ENCODE results near the gene TMEM212.

The TMEM212 gene

GRCh38 chr3:171824116-171824515 lies 19.0 kb upstream of the TMEM212 start:
- peaks cover 9% of the 10 kb centered on the region for H3K27me3 Mint-ChIP-seq
- ATAC-seq: peak; percentile 9
- H3K4me3 Mint-ChIP-seq: no peak overlapping the region
- no peaks in the 10 kb centered on the region for H3K4me1 Mint-ChIP-seq
- no peaks in the 10 kb centered on the region for H3K9me3 Mint-ChIP-seq
- H3K36me3 Mint-ChIP-seq: no peaks in the 10 kb centered on the region
- no peak overlapping the region for H3K27ac Mint-ChIP-seq

- ATAC-seq: no peak
- no peak overlapping the region for H3K4me3 Mint-ChIP-seq
- no peaks in the 10 kb centered on the region for H3K9me3 Mint-ChIP-seq
- no peaks in the 10 kb centered on the region for H3K36me3 Mint-ChIP-seq
- no peaks in the 10 kb centered on the region for H3K4me1 Mint-ChIP-seq
- H3K27ac Mint-ChIP-seq: no peak overlapping the region
- H3K27me3 Mint-ChIP-seq: peaks cover 9% of the 10 kb centered on the region
These were observed 18.3 kb upstream of the TMEM212 start for GRCh38 chr3:171824824-171825221.

- Mint-ChIP-seq H3K27ac (no peak overlapping the region), H3K27me3 (peaks cover 9% of the 10 kb centered on the region), H3K4me3 (no peak overlapping the region), H3K9me3 (no peaks in the 10 kb centered on the region), H3K4me1 (no peaks in the 10 kb centered on the region), H3K36me3 (no peaks in the 10 kb centered on the region)
- ATAC-seq: no peak
These were observed 17.8 kb upstream of the TMEM212 start for GRCh38 chr3:171825222-171825828.

DNA sequence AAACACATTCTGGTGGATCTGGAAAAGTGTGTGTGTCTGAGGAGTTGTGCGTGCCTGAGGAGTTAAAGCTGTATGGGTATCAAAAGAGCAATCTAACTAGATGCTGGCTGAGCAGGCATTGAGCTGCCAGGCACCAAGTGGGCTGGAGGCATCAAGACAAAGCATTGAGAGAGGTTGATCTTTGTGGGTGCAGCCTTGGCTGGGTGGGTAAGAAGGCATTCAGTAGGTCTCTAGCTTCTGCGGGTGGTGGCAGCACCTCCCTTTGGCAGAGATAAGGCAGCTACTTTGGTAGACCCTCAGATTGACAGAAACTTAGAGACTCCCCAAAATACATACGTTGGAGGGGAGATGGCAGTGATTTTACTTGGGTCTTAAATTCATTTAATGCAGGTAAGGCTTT lies 15.8 kb upstream of the TMEM212 start:
- no peak overlapping the region for H3K4me3 Mint-ChIP-seq
- no peak for ATAC-seq
- H3K27ac Mint-ChIP-seq: no peak overlapping the region
- peaks cover 11% of the 10 kb centered on the region for H3K27me3 Mint-ChIP-seq
- no peaks in the 10 kb centered on the region for H3K4me1 Mint-ChIP-seq
- no peaks in the 10 kb centered on the region for H3K9me3 Mint-ChIP-seq
- no peaks in the 10 kb centered on the region for H3K36me3 Mint-ChIP-seq

GRCh38 chr3:171827836-171828458 lies 15.2 kb upstream of the TMEM212 start:
- ATAC-seq: no peak
- Mint-ChIP-seq H3K4me1 (no peaks in the 10 kb centered on the region), H3K27me3 (peaks cover 16% of the 10 kb centered on the region), H3K27ac (no peak overlapping the region), H3K9me3 (no peaks in the 10 kb centered on the region), H3K36me3 (no peaks in the 10 kb centered on the region), H3K4me3 (no peak overlapping the region)

DNA sequence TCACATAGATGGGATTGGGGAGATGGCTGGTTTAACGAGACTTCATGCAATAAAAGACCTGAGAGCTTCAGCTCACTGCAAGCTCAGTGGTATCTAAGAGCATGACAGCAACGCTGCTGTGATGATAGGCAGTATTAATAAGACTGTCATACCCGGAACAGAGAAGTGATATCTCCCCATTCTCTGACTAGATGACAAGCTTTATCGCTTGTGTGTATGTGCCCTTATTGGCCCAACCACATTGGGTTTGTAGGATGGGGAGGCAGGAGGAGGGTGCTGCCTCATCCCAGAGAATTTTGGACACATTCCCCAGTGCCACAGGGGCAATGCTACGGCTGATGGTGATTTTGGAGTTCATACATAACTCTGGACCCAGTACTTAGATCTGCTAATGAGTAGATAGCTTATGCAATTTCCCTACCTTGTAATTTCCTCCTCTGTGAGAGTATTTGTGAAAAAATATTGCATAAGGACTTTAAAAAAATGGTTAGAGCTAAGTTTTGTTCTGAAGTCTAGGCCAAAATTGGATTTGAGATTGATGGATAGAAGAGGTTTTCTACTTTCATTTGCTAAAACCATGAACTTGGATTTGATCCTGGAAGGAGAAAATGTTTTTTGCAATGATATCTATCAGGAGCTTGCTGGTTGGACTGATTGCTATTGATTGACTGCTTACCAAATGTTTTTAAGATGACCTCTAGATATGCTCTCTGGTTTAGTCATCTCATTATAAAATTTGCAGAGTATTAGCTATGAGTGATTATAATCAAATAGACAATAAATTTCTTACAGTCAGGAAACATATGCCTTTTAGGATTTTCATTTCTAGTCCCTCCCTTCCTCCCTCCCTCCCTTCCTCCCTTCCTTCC lies 14.0 kb upstream of the TMEM212 start:
- peaks cover 16% of the 10 kb centered on the region for H3K27me3 Mint-ChIP-seq
- H3K9me3 Mint-ChIP-seq: no peaks in the 10 kb centered on the region
- ATAC-seq: no peak
- H3K27ac Mint-ChIP-seq: no peak overlapping the region
- H3K4me3 Mint-ChIP-seq: no peak overlapping the region
- no peaks in the 10 kb centered on the region for H3K4me1 Mint-ChIP-seq
- no peaks in the 10 kb centered on the region for H3K36me3 Mint-ChIP-seq

- Mint-ChIP-seq H3K4me1 (no peaks in the 10 kb centered on the region), H3K27me3 (peaks cover 16% of the 10 kb centered on the region), H3K9me3 (no peaks in the 10 kb centered on the region), H3K36me3 (no peaks in the 10 kb centered on the region), H3K27ac (no peak overlapping the region), H3K4me3 (no peak overlapping the region)
- no peak for ATAC-seq
These were observed 13.2 kb upstream of the TMEM212 start for GRCh38 chr3:171829841-171830517.

GRCh38 chr3:171830518-171830875 lies 12.7 kb upstream of the TMEM212 start:
- no peaks in the 10 kb centered on the region for H3K4me1 Mint-ChIP-seq
- no peaks in the 10 kb centered on the region for H3K9me3 Mint-ChIP-seq
- peaks cover 16% of the 10 kb centered on the region for H3K27me3 Mint-ChIP-seq
- no peak for ATAC-seq
- H3K4me3 Mint-ChIP-seq: no peak overlapping the region
- H3K36me3 Mint-ChIP-seq: no peaks in the 10 kb centered on the region
- H3K27ac Mint-ChIP-seq: no peak overlapping the region

GRCh38 chr3:171831936-171832335 lies 11.2 kb upstream of the TMEM212 start:
- no peaks in the 10 kb centered on the region for H3K4me1 Mint-ChIP-seq
- H3K4me3 Mint-ChIP-seq: no peak overlapping the region
- H3K27ac Mint-ChIP-seq: no peak overlapping the region
- no peak for ATAC-seq
- no peaks in the 10 kb centered on the region for H3K9me3 Mint-ChIP-seq
- peaks cover 16% of the 10 kb centered on the region for H3K27me3 Mint-ChIP-seq
- no peaks in the 10 kb centered on the region for H3K36me3 Mint-ChIP-seq

DNA sequence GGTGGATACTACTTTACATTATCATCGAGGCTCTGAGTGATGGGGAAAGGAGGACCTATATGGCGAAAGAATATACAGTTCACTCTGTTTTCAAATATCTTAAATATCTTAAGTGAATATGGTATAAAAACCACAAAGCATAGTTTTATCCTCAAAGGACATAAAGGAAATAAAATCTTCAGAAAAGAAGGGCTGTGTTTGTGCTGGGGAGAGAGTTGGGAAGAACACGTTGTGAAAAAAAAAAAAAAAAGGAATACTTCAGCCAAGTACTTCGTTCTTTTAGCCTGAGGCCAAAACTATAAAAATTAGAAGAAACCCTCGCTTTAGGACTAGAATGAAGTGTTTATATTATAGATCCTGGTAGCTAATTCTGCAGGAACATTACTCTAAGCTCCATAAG lies 10.2 kb upstream of the TMEM212 start:
- Mint-ChIP-seq H3K27ac (no peak overlapping the region), H3K27me3 (peaks cover 12% of the 10 kb centered on the region), H3K36me3 (no peaks in the 10 kb centered on the region), H3K4me1 (no peaks in the 10 kb centered on the region), H3K4me3 (no peak overlapping the region), H3K9me3 (no peaks in the 10 kb centered on the region)
- no peak for ATAC-seq

- ATAC-seq: no peak
- no peak overlapping the region for H3K27ac Mint-ChIP-seq
These were observed 9.2 kb upstream of the TMEM212 start for GRCh38 chr3:171833789-171834460.

GRCh38 chr3:171834461-171834801 lies 8.7 kb upstream of the TMEM212 start:
- no peak for ATAC-seq
- Mint-ChIP-seq H3K4me1 (no peaks in the 10 kb centered on the region), H3K27me3 (peaks cover 7% of the 10 kb centered on the region)

More at GRCh38 chr3:171833789-171834460, 9.2 kb upstream of the TMEM212 start:
- H3K4me3 Mint-ChIP-seq: no peak overlapping the region
- no peaks in the 10 kb centered on the region for H3K9me3 Mint-ChIP-seq
- no peaks in the 10 kb centered on the region for H3K4me1 Mint-ChIP-seq
- H3K27me3 Mint-ChIP-seq: peaks cover 7% of the 10 kb centered on the region
- H3K36me3 Mint-ChIP-seq: no peaks in the 10 kb centered on the region

DNA sequence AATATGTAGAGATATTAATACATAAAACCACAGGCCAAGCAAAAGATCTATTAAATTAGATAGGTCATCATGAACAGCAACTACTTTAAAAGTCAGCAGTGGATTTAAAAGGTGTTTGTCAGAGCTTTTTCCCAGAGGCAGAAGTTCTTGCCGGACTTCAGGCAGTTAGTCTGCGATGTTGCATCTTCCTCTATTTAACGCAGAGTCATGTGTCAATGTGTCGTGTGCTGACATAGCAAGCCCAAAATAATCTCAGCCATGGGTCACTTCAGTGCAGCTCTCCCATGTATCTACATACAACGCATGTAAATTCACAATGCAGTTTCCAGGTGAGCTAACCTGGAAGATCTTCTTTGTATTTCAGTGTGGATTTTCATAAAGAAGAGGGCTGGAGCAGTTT lies 8.0 kb upstream of the TMEM212 start:
- H3K27me3 Mint-ChIP-seq: peaks cover 8% of the 10 kb centered on the region
- no peak overlapping the region for H3K27ac Mint-ChIP-seq
- no peak overlapping the region for H3K4me3 Mint-ChIP-seq
- ATAC-seq: no peak
- H3K36me3 Mint-ChIP-seq: no peaks in the 10 kb centered on the region
- no peaks in the 10 kb centered on the region for H3K4me1 Mint-ChIP-seq
- no peaks in the 10 kb centered on the region for H3K9me3 Mint-ChIP-seq

More at GRCh38 chr3:171834461-171834801, 8.7 kb upstream of the TMEM212 start:
- Mint-ChIP-seq H3K9me3 (no peaks in the 10 kb centered on the region), H3K4me3 (no peak overlapping the region), H3K36me3 (no peaks in the 10 kb centered on the region), H3K27ac (no peak overlapping the region)

DNA sequence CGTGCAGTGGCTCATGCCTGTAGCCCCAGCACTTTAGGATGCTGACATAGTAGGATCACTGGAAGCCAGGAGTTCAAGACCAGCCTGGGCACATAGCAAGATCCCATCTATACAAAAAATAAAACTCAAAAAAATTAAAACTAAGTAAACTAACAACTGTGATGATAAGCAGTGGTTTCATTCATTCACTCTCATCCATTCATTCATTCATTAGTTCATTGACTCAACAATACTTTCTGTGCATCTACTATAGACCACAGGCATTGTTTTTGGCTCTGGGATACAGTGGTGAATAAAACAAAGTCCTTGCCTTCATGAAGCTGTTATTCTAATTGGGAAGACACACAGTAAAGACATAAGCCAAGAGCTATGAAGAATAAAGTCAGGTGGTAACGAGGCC lies 7.5 kb upstream of the TMEM212 start:
- H3K27ac Mint-ChIP-seq: no peak overlapping the region
- H3K27me3 Mint-ChIP-seq: peaks cover 13% of the 10 kb centered on the region
- H3K4me3 Mint-ChIP-seq: no peak overlapping the region
- H3K4me1 Mint-ChIP-seq: no peaks in the 10 kb centered on the region
- no peaks in the 10 kb centered on the region for H3K36me3 Mint-ChIP-seq
- no peaks in the 10 kb centered on the region for H3K9me3 Mint-ChIP-seq
- ATAC-seq: no peak

GRCh38 chr3:171836855-171837254 lies 6.3 kb upstream of the TMEM212 start:
- H3K36me3 Mint-ChIP-seq: no peaks in the 10 kb centered on the region

More at GRCh38 chr3:171836855-171837254, 6.3 kb upstream of the TMEM212 start:
- Mint-ChIP-seq H3K27ac (no peak overlapping the region), H3K4me1 (no peaks in the 10 kb centered on the region), H3K9me3 (no peaks in the 10 kb centered on the region), H3K4me3 (no peak overlapping the region), H3K27me3 (peaks cover 24% of the 10 kb centered on the region)
- no peak for ATAC-seq
